Measurements from ENCODE around the gene HADH.

The HADH gene

GRCh38 chr4:108060164-108060563 lies 70.5 kb downstream of the HADH start:
- DNase-seq: no peak

- DNase-seq: no peak
Observed at GRCh38 chr4:108060686-108061321, 71.1 kb downstream of the HADH start.

- DNase-seq: no peak
Observed at GRCh38 chr4:108068442-108068841, 78.8 kb downstream of the HADH start.

GRCh38 chr4:108070775-108071174 lies 81.1 kb downstream of the HADH start:
- DNase-seq: no peak

GRCh38 chr4:108072300-108072699 lies 82.6 kb downstream of the HADH start:
- peak; percentile 47 for DNase-seq

- DNase-seq: no peak
Observed at GRCh38 chr4:108078024-108078733, 88.5 kb downstream of the HADH start.

- no peak for DNase-seq
Observed at GRCh38 chr4:108080747-108081146, 91.1 kb downstream of the HADH start.

GRCh38 chr4:108081256-108081655 lies 91.6 kb downstream of the HADH start:
- no peak for DNase-seq

Measured in NCI-H510A (cell line).